Fibroblast of lung (primary cell): Measurements from ENCODE around the gene NLRC3. TPM values are rescaled to one million over a fixed set of nuclear protein-coding genes. Genes with fewer than 3 reads are reported as not detected.

Experiments used
- DNase-seq, 2 donors: peaks; one replicate each; pipeline versions ENCODE4 v3.0.0 to v3.0.0-alpha.2; 2010; ENCODE audit warnings: low read depth in 2 of 2
- H2AFZ ChIP-seq: 2 replicates; pipeline ENCODE4 v1.5.1; 2012; ENCODE audit warnings: low read length, control low read depth, inconsistent platforms
- H3K27ac ChIP-seq: 2 replicates; pipeline ENCODE4 v1.5.1; 2011; ENCODE audit warnings: low read length, control low read depth; ENCODE audit not compliant: insufficient read depth
- H3K27me3 ChIP-seq: 2 replicates; pipeline ENCODE4 v1.5.1; 2011; ENCODE audit warnings: mild to moderate bottlenecking, low read length; ENCODE audit not compliant: control insufficient read depth, insufficient read depth
- H3K36me3 ChIP-seq: 2 replicates; pipeline ENCODE4 v1.5.1; 2011; ENCODE audit warnings: low read length; ENCODE audit not compliant: control insufficient read depth, insufficient read depth
- H3K4me1 ChIP-seq: 2 replicates; pipeline ENCODE4 v1.5.1; 2011; ENCODE audit warnings: low read length; ENCODE audit not compliant: control insufficient read depth, insufficient read depth; ENCODE audit errors: extremely low read depth
- H3K4me2 ChIP-seq: 2 replicates; pipeline ENCODE4 v1.5.1; 2011; ENCODE audit warnings: low read length, control low read depth; ENCODE audit not compliant: insufficient read depth; ENCODE audit errors: extremely low read depth
- H3K4me3 ChIP-seq, 4 experiments: fragments of 200-600 bp in 1 of 4; sonication (generic) in 1 of 4; replicated peaks in 1 of 4; 2 replicates each; pipeline ENCODE4 v1.5.1; 2011 to 2016; ENCODE audit warnings: low read length in 4 of 4, low read depth in 3 of 4, mild to moderate bottlenecking in 3 of 4, control low read depth in 2 of 4, inconsistent platforms in 1 of 4, mixed read lengths in 1 of 4; ENCODE audit not compliant: insufficient read depth in 1 of 4; ENCODE audit errors: control extremely low read depth in 1 of 4
- H3K79me2 ChIP-seq: 2 replicates; pipeline ENCODE4 v1.5.1; 2012; ENCODE audit warnings: mild to moderate bottlenecking, low read length, inconsistent platforms; ENCODE audit not compliant: control insufficient read depth, insufficient read depth
- H3K9ac ChIP-seq: 2 replicates; pipeline ENCODE4 v1.5.1; 2011; ENCODE audit warnings: mild to moderate bottlenecking, low read length, control low read depth; ENCODE audit not compliant: insufficient read depth
- H3K9me3 ChIP-seq: 2 replicates; pipeline ENCODE4 v1.5.1; 2012; ENCODE audit warnings: low read depth, low read length; ENCODE audit not compliant: control insufficient read depth, insufficient read depth
- H4K20me1 ChIP-seq: 2 replicates; pipeline ENCODE4 v1.5.1; 2011; ENCODE audit warnings: low read length; ENCODE audit not compliant: control insufficient read depth, insufficient read depth; ENCODE audit errors: extremely low read depth
- EZH2 ChIP-seq: IDR thresholded peaks from 2 replicates; pipeline ENCODE4 v1.5.1; 2012; ENCODE audit warnings: low read length, control low read depth, mild to moderate bottlenecking; ENCODE audit errors: missing control alignments
- polyA plus RNA-seq, 2 donors: library from polyadenylated mRNA; depleted of rRNA in 1 of 2; stranded (reverse) in 1 of 2; unstranded in 1 of 2; fragments of >200 nt; gene quantifications; 2 replicates each; pipeline ENCODE4 v1.2.1, GENCODE V29; 2011 to 2012; ENCODE audit warnings: missing spikeins in 1 of 2
- total RNA-seq: library from RNA; depleted of rRNA; stranded (reverse); fragments of >200 nt; gene quantifications from 2 replicates; pipeline ENCODE4 v1.2.1, GENCODE V29; 2014
- TF ChIP-seq, protein P1 (sequence below), 2 donors: IDR thresholded peaks in 1 of 2; conservative IDR thresholded peaks in 1 of 2; 1 replicate in 1 of 2; 2 replicates in 1 of 2; pipeline ENCODE4 v1.5.1; 2011 to 2012; ENCODE audit warnings: low read length in 2 of 2, control low read depth in 1 of 2, inconsistent platforms in 1 of 2, low read depth in 1 of 2, mild to moderate bottlenecking in 1 of 2

The NLRC3 gene
- total and polyA plus RNA-seq, 2 donors (not counting 1 experiment from before 2014, with no cell fraction given): 0.17 TPM; not detected in 1

DNA sequence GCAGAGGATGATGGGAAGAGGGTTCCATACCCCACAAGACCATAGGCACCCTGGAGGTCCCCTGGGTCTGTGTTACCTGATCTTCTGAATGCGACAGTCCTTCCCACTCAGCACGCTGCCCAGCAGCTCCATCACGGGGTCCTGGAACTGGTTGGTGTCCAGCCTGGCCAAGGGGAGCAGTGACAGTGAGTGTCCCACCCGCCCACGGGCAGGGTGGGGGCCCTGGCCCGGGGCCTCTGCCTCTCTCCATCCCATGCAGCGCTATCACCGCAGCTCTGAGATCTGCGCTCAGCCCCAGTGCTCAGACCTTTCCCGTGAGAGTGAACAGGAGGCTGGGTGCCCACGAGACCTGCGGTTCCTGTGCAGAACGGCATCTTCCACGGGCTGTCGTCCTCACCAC is 15.6 kb downstream of the NLRC3 start:
- no peaks in the 10 kb centered on the region for H3K4me1 ChIP-seq
- H3K27me3 ChIP-seq: no peaks in the 10 kb centered on the region
- TF ChIP-seq EZH2: no peak
- TF ChIP-seq, protein P1, sequence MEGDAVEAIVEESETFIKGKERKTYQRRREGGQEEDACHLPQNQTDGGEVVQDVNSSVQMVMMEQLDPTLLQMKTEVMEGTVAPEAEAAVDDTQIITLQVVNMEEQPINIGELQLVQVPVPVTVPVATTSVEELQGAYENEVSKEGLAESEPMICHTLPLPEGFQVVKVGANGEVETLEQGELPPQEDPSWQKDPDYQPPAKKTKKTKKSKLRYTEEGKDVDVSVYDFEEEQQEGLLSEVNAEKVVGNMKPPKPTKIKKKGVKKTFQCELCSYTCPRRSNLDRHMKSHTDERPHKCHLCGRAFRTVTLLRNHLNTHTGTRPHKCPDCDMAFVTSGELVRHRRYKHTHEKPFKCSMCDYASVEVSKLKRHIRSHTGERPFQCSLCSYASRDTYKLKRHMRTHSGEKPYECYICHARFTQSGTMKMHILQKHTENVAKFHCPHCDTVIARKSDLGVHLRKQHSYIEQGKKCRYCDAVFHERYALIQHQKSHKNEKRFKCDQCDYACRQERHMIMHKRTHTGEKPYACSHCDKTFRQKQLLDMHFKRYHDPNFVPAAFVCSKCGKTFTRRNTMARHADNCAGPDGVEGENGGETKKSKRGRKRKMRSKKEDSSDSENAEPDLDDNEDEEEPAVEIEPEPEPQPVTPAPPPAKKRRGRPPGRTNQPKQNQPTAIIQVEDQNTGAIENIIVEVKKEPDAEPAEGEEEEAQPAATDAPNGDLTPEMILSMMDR (conservative IDR thresholded peaks at IDR 0.05 in 1 of 2, IDR thresholded peaks at IDR 0.05 in 1 of 2; ENCODE audit: low read depth in 1 of 2, low read length in 2 of 2): no peak
- DNase-seq: no peak
- no peaks in the 10 kb centered on the region for H4K20me1 ChIP-seq
- no peak overlapping the region for H3K27ac ChIP-seq
- no peaks in the 10 kb centered on the region for H3K36me3 ChIP-seq
- H3K4me2 ChIP-seq: no peak overlapping the region
- H3K4me3 ChIP-seq: no peak overlapping the region
- H3K9me3 ChIP-seq: no peaks in the 10 kb centered on the region
- H2AFZ ChIP-seq: no peak overlapping the region
- no peak overlapping the region for H3K9ac ChIP-seq
- H3K79me2 ChIP-seq: no peaks in the 10 kb centered on the region

DNA sequence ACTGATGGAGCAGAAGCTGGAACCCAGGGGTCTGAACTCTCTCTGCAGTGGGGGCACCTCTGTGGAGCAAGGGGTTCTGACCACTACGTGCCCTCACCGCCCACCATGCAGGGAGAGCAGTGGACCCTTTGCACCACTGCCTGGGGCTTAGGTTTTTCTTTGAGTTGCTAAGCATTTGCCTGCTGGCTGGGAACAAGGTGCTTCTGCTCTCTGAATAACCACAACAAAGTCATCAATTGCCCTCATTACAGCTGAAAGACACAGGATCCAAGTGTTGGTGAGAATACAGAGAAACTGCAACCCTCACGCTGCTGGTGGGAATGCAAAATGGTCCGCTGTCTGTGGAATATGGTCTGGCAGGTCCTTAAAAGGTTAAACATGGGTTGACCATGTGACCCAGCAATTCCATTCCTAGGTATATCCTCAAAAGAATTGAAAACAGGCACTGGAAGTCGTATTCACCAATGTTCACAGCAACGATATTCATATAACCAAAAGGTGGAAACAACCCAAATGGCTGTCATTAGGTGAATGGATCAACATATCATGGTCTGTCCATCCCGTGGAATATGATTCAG is 22.8 kb downstream of the NLRC3 start:
- Histone ChIP-seq H3K9ac (no peak overlapping the region), H2AFZ (no peak overlapping the region), H3K27me3 (no peaks in the 10 kb centered on the region), H3K27ac (no peak overlapping the region), H3K79me2 (no peaks in the 10 kb centered on the region), H3K9me3 (no peaks in the 10 kb centered on the region), H4K20me1 (no peaks in the 10 kb centered on the region), H3K4me1 (no peaks in the 10 kb centered on the region), H3K4me2 (no peak overlapping the region), H3K36me3 (no peaks in the 10 kb centered on the region), H3K4me3 (no peak overlapping the region)
- no peak for DNase-seq
- TF ChIP-seq, protein P1 (conservative IDR thresholded peaks at IDR 0.05 in 1 of 2, IDR thresholded peaks at IDR 0.05 in 1 of 2; ENCODE audit: low read depth in 1 of 2, low read length in 2 of 2): no peak
- no peak for TF ChIP-seq EZH2

DNA sequence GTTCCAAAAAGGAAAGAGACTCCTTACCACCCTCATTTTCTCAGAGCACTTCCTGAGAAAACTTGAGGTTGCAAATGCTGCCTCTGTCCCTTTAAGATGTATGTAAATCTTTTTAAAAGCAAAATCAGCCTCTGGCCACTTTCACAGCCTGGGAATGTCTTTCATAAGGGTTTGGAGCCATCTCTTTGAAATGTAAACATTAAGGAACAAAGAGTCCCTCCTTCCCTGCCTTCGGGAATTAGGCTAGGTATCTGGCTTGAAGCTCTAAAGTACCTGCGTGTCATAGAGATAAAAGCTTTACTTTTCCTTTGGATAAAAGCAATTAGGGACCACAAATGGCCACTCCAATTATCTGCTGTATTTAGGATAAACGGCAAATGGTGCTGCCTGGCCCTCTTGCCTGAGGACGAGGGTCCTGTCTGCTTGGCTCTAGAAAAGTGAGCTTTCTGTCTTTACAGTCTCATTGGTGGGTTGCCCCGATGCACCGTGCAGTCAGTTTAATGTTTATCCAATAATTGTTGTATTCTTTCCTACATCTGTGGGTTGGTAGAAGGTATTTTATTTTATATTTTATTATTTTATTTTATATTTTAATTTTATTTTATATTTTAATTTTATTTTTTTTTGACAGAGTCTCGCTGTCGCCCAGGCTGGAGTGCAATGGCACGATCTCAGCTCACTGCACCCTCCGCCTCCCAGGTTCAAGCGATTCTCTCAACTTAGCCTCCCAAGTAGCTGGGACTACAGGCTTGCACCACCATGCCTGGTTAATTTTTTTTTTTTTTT is 23.9 kb downstream of the NLRC3 start:
- no peak overlapping the region for H3K4me3 ChIP-seq
- no peak overlapping the region for H2AFZ ChIP-seq
- no peaks in the 10 kb centered on the region for H3K36me3 ChIP-seq
- no peak overlapping the region for H3K4me2 ChIP-seq
- TF ChIP-seq EZH2: no peak
- TF ChIP-seq, protein P1 (conservative IDR thresholded peaks at IDR 0.05 in 1 of 2, IDR thresholded peaks at IDR 0.05 in 1 of 2; ENCODE audit: low read depth in 1 of 2, low read length in 2 of 2): no peak
- H3K27ac ChIP-seq: no peak overlapping the region
- H3K79me2 ChIP-seq: no peaks in the 10 kb centered on the region
- H3K9ac ChIP-seq: no peak overlapping the region
- H3K4me1 ChIP-seq: no peaks in the 10 kb centered on the region
- no peak for DNase-seq
- H3K9me3 ChIP-seq: no peaks in the 10 kb centered on the region
- H3K27me3 ChIP-seq: no peaks in the 10 kb centered on the region
- H4K20me1 ChIP-seq: no peaks in the 10 kb centered on the region
